Mucosa of stomach (tissue), 1 donor: ENCODE data around the gene SORCS2.

Source experiments
- H3K27me3 ChIP-seq: one replicate; pipeline ENCODE4 v1.7.0; 2013; ENCODE audit warnings: mild to moderate bottlenecking, low read length; ENCODE audit not compliant: control insufficient read depth, insufficient read depth
- H3K36me3 ChIP-seq: one replicate; pipeline ENCODE4 v1.7.0; 2013; ENCODE audit warnings: low read length; ENCODE audit not compliant: control insufficient read depth, insufficient read depth
- H3K4me1 ChIP-seq: one replicate; pipeline ENCODE4 v1.7.0; 2013; ENCODE audit warnings: mild to moderate bottlenecking, low read length; ENCODE audit not compliant: control insufficient read depth, insufficient read depth
- H3K4me3 ChIP-seq: one replicate; pipeline ENCODE4 v1.7.0; 2013; ENCODE audit warnings: low read length
- H3K9ac ChIP-seq: one replicate; pipeline ENCODE4 v1.7.0; 2013; ENCODE audit warnings: mild to moderate bottlenecking, low read length, moderate library complexity
- H3K9me3 ChIP-seq: one replicate; pipeline ENCODE4 v1.7.0; 2013; ENCODE audit warnings: mild to moderate bottlenecking, low read length, moderate library complexity; ENCODE audit not compliant: control insufficient read depth
- donor health status: Pancreatic carcinoma.

SORCS2 gene

GRCh38 chr4:7237873-7238272, 45.5 kb downstream of the SORCS2 start:
- H3K27me3 ChIP-seq = no peaks in the 10 kb centered on the region
- no peaks in the 10 kb centered on the region for H3K36me3 ChIP-seq
- H3K4me1 ChIP-seq = no peaks in the 10 kb centered on the region
- H3K4me3 ChIP-seq = no peak overlapping the region
- H3K9me3 ChIP-seq = no peaks in the 10 kb centered on the region
- H3K9ac ChIP-seq = no peak overlapping the region

DNA sequence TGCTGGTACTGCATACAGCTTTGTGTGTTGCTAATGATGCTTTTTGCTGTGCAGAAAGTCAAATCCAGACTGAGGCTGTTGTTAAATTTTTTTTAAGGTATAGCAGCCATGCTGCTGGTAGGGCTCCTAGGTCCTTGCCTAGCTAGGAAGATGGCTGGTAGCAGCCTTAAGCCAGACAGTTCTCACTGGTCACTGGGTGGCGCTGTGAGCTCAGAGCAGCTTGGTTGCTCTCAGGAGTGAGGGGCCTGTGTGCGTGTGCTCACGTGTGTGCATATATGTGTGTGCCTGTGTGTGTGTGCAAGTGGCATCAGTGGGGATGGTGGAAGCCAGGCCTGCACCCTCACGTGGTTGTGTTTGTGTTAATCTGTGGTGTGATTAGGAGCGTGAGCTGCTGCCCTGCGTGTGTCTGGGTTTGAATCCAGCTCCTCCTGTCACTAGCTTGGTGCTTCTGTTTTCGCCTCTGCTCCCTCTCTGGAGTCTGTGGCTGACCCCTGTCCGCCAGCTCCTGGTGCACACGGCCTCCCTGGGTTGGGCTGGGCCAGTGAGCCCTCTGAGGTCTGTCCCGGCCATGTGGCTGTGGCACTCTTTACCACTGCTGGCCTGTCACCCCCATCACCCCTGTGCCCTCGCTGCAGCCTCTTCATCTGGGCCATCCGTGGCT, 46.1 kb downstream of the SORCS2 start:
- Histone ChIP-seq H3K9ac (no peak overlapping the region), H3K27me3 (no peaks in the 10 kb centered on the region), H3K4me3 (no peak overlapping the region), H3K36me3 (no peaks in the 10 kb centered on the region), H3K9me3 (no peaks in the 10 kb centered on the region), H3K4me1 (no peaks in the 10 kb centered on the region)

- H3K4me3 ChIP-seq = no peak overlapping the region
- no peaks in the 10 kb centered on the region for H3K4me1 ChIP-seq
- H3K9ac ChIP-seq = no peak overlapping the region
- H3K9me3 ChIP-seq = no peaks in the 10 kb centered on the region
- no peaks in the 10 kb centered on the region for H3K27me3 ChIP-seq
- no peaks in the 10 kb centered on the region for H3K36me3 ChIP-seq
These were observed 46.9 kb downstream of the SORCS2 start for GRCh38 chr4:7239101-7239820.

DNA sequence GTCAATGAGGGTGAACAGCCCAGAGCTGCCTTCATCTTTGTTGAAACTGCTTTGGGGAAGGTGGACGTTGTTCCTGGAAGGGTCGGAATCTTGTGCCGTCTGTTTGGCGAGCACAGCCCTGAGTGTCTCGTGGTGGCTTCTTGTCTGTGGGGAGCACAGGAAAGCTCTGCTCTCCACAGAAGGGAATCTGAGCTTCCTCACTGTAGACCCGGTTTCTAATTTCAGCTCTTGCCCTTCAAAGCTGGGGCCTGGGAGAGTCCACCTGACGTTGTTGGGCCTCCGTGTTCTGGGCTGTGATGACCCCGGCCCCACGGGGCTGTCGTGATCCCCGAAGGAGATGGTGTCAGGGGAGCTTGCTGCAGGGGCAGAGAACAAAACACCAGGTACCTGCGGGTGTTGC, 47.5 kb downstream of the SORCS2 start:
- Histone ChIP-seq H3K4me3 (no peak overlapping the region), H3K4me1 (no peaks in the 10 kb centered on the region), H3K36me3 (no peaks in the 10 kb centered on the region), H3K27me3 (no peaks in the 10 kb centered on the region), H3K9ac (no peak overlapping the region), H3K9me3 (no peaks in the 10 kb centered on the region)

GRCh38 chr4:7240306-7240705, 48.0 kb downstream of the SORCS2 start:
- Histone ChIP-seq H3K4me1 (no peaks in the 10 kb centered on the region), H3K9me3 (no peaks in the 10 kb centered on the region), H3K36me3 (no peaks in the 10 kb centered on the region), H3K4me3 (no peak overlapping the region), H3K9ac (no peak overlapping the region), H3K27me3 (no peaks in the 10 kb centered on the region)

DNA sequence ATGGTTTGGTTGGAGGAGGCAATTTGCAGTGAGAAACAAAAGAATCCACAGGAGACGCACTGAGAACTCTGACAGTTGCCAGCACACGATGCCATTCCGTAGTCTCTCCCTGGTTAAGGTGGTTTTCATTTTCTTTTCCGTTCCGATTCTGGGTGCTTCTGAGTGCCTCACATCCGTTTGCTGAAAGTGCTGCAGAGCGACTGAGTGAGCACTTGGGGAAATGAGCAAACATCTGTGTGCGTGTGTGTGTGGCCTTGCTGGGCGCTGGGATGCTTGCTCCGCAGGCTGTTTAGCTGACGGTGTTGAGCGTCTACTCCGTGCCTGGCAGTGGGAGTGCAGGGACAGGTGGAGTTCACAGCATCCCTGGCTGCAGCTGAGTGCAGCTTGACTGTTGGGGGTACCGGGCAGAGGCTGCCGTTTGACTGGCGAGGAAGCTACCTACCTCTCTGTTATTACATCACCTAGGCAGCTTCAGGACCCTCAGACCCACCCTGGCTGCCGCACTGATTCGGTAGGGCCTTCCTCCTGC, 49.3 kb downstream of the SORCS2 start:
- H3K4me1 ChIP-seq = no peaks in the 10 kb centered on the region
- no peaks in the 10 kb centered on the region for H3K9me3 ChIP-seq
- no peaks in the 10 kb centered on the region for H3K36me3 ChIP-seq
- no peak overlapping the region for H3K4me3 ChIP-seq
- H3K27me3 ChIP-seq = no peaks in the 10 kb centered on the region
- H3K9ac ChIP-seq = no peak overlapping the region

DNA sequence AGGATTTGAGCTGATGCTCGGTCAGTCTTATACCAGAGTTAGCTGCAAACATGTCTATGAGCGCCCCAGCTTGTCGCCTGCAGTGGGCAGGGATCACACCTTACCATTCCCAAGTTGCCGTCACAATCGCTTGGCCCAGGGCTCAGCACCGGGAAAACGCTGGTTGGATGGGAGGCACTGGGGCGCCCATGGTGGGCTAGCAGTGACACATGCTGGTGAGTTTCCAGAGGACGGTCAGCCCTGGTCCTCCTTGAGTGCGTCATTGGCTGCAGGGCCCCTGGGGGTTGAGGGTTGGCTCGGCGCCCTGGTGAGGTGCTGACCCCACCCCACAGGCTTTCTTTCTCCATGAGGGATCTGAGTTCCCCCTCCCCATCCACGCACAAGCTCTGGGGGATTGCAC, 50.4 kb downstream of the SORCS2 start:
- H3K36me3 ChIP-seq = no peaks in the 10 kb centered on the region
- no peaks in the 10 kb centered on the region for H3K4me1 ChIP-seq
- H3K4me3 ChIP-seq = no peak overlapping the region
- H3K9me3 ChIP-seq = no peaks in the 10 kb centered on the region
- H3K27me3 ChIP-seq = no peaks in the 10 kb centered on the region
- H3K9ac ChIP-seq = no peak overlapping the region

DNA sequence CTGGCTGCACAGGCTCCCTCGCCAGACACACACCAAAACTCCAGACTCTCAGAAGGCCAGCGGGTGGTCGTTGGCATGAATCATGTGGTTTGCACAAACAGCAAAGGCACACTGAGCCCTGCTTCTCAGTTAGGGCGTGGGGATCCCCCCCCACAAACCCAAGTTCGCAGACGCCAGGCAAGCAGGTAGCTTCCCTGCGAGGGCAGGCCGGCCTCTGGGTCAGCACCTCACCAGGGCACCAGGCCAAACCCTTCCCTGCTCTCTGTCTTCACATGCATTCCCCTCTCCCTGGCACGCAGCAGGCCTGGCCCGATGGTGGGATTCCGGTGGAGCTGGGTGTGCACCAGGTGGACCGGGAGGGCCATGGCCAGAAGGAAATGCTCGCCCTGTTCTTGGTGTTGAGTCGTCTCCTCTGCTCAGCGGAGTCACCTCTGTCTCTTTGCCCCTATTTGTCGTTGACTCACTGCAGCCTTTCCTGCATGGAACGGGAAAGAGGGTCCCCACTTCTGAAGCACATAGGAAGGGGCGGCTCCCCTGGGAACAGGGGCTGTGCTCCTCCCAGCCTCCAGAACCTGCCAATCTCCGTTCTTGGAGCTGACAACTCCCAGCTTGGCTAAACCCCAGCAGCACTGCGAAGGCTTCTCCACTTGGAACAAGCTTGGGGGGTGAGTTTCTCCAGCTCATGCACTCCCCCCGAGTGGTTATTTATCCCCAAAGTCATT, 51.4 kb downstream of the SORCS2 start:
- no peaks in the 10 kb centered on the region for H3K27me3 ChIP-seq
- no peak overlapping the region for H3K9ac ChIP-seq
- H3K4me3 ChIP-seq = no peak overlapping the region

DNA sequence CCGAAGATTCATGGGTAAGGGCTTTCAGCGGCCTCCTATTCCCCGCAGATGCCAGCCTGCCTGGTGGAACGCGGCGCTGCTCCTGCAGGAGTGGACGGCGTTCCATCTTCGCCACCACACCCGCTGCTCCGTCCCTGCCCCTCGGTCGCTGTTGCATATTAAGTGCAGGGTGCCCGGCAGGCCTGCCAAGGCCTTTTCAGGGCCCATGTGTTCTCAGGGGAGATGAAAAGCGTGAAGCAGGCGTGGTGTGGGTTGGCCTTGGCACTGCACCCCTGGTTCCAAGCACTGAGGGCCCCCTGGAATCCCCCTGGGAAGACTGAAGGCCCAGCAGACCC, 52.0 kb downstream of the SORCS2 start:
- H3K9me3 ChIP-seq = no peaks in the 10 kb centered on the region
- no peaks in the 10 kb centered on the region for H3K36me3 ChIP-seq
- H3K4me1 ChIP-seq = no peaks in the 10 kb centered on the region
- H3K27me3 ChIP-seq = no peaks in the 10 kb centered on the region
- H3K9ac ChIP-seq = no peak overlapping the region
- H3K4me3 ChIP-seq = no peak overlapping the region

More for the DNA sequence above, 51.4 kb downstream of the SORCS2 start:
- H3K4me1 ChIP-seq = no peaks in the 10 kb centered on the region
- H3K36me3 ChIP-seq = no peaks in the 10 kb centered on the region
- H3K9me3 ChIP-seq = no peaks in the 10 kb centered on the region

- Histone ChIP-seq H3K9me3 (no peaks in the 10 kb centered on the region), H3K4me1 (no peaks in the 10 kb centered on the region), H3K36me3 (no peaks in the 10 kb centered on the region), H3K27me3 (no peaks in the 10 kb centered on the region), H3K9ac (no peak overlapping the region), H3K4me3 (no peak overlapping the region)
These were observed 52.5 kb downstream of the SORCS2 start for GRCh38 chr4:7244751-7245320.

DNA sequence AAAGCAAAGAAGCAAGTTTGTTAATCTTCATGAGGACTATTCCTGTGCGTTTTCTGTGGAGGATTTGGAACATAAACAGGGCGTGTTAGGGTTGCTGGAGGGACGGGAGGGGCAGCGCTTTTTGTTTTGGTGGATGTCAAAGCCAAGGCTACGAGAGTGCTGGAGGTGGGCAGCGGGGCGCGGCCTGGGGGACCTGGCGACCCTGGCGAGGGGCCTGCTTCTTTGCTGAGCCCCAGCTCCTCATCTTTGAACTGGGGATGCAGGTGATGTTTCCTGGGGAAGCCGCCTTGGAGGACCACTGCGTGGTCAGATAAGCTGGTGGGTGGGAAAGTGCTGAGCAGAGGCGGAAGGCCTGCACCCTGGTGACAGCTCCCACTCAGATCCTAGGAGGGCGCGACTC, 55.2 kb downstream of the SORCS2 start:
- Histone ChIP-seq H3K4me3 (no peak overlapping the region), H3K36me3 (no peaks in the 10 kb centered on the region), H3K4me1 (no peaks in the 10 kb centered on the region), H3K9ac (no peak overlapping the region), H3K9me3 (no peaks in the 10 kb centered on the region), H3K27me3 (no peaks in the 10 kb centered on the region)

DNA sequence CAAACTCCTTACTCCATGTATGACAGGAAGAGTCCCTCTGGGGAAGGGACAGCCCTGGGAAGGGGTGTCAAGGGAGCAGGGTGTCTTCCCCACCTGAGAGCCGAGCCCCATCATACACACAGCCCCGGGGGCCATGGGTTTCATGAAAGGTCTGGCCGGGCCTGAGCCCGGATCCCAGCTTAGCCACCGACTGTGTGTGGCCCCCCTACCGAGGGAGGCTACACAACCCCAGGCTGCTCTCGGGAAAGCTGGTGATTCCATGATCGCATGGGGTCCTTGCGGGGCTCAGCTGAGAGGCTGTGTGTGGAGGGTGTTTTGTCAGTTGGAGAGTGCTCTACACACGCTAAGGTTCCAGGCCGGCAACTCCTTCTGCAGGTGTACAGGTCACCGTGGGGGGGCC, 55.6 kb downstream of the SORCS2 start:
- Histone ChIP-seq H3K36me3 (no peaks in the 10 kb centered on the region), H3K4me1 (no peaks in the 10 kb centered on the region), H3K27me3 (no peaks in the 10 kb centered on the region), H3K9ac (no peak overlapping the region), H3K9me3 (no peaks in the 10 kb centered on the region), H3K4me3 (no peak overlapping the region)
